Loucy (cell line): ENCODE results near the gene TRIM3.

Experiments used
- CTCF ChIP-seq: fragments of 200-600 bp; sonication (generic); conservative IDR thresholded peaks from 2 replicates; pipeline ENCODE4 v1.5.1; 2014; ENCODE audit warnings: mild to moderate bottlenecking, antibody characterized with exemption, low read length
- EZH2phosphoT487 ChIP-seq: fragments of 200-600 bp; IDR thresholded peaks from 2 replicates; pipeline ENCODE4 v1.6.1; 2018; ENCODE audit warnings: antibody characterized with exemption, mild to moderate bottlenecking, moderate library complexity, borderline replicate concordance

GRCh38 chr11:6489306-6489705 lies 15.6 kb upstream of the TRIM3 start:
- TF ChIP-seq CTCF: no peak
- TF ChIP-seq EZH2phosphoT487: no peak
